GM12878 (cell line): Measurements from ENCODE around the gene CYTH3. TPM values are rescaled to one million over a fixed set of nuclear protein-coding genes. Genes with fewer than 3 reads are reported as not detected.

Experiments
- ATAC-seq: fragments of 200-7000 bp; cut with Tn5 transposase; 3 replicates; pipeline ENCODE4 v1.9.1; 2020; ENCODE audit warnings: mild to moderate bottlenecking, moderate library complexity
- BruUV-seq: library from RNA; stranded (reverse); fragments of 400-500 nt; replicated peaks from 2 replicates; lab custom pipeline; 2021; lab: Mats Ljungman, UMichigan
- CTCF ChIA-PET: fragments of 300-600 bp; sonication (Branson Sonifier 250); formaldehyde crosslinking; extraction: SDS; loops from one replicate; lab custom pipeline; 2021; ENCODE audit warnings: inconsistent platforms; lab: Yijun Ruan, JAX
- POLR2A ChIA-PET: fragments of 350-600 bp; formaldehyde crosslinking; extraction: SDS; loops from one replicate; lab custom pipeline; 2021; ENCODE audit warnings: inconsistent platforms; lab: Charles Lee
- RAD21 ChIA-PET: fragments of 300-600 bp; sonication (Branson Sonifier 250); formaldehyde crosslinking; loops from one replicate; lab custom pipeline; 2023; ENCODE audit warnings: antibody characterized with exemption; ENCODE audit not compliant: unreplicated experiment; lab: Charles Lee
- SMC1A ChIA-PET: fragments of 300-600 bp; sonication (Branson Sonifier 250); formaldehyde crosslinking; loops from one replicate; lab custom pipeline; 2023; ENCODE audit not compliant: unreplicated experiment, uncharacterized antibody; lab: Charles Lee
- DNase-seq: peaks from one replicate; pipeline ENCODE4 v3.0.0-alpha.2; 2011; ENCODE audit warnings: low read depth, low spot score
- FAIRE-seq: peaks from 3 replicates; lab custom pipeline; 2011; peaks lifted over from hg19 to GRCh38; lab: Jason Lieb, UNC
- H2AFZ ChIP-seq: 2 replicates; pipeline ENCODE4 v1.6.0; 2011; ENCODE audit warnings: low read depth, low read length, control low read depth; ENCODE audit not compliant: control insufficient read depth
- H3K27ac ChIP-seq: 2 replicates; pipeline ENCODE4 v1.5.1; 2011; ENCODE audit warnings: control low read depth; ENCODE audit not compliant: control insufficient read depth, insufficient read depth
- H3K27me3 ChIP-seq, 2 experiments: replicated peaks in 1 of 2; 2 replicates each; pipeline versions ENCODE4 v1.6.0 to v1.6.1; 2011; ENCODE audit warnings: low read length in 1 of 2; ENCODE audit not compliant: control insufficient read depth in 2 of 2, insufficient read depth in 2 of 2
- H3K36me3 ChIP-seq, 2 experiments: 2 replicates each; pipeline ENCODE4 v1.5.1; 2011; ENCODE audit warnings: low read length in 1 of 2; ENCODE audit not compliant: control insufficient read depth in 2 of 2, insufficient read depth in 2 of 2
- H3K4me1 ChIP-seq: 2 replicates; pipeline ENCODE4 v1.6.1; 2011; ENCODE audit warnings: mild to moderate bottlenecking, low read length, moderate library complexity, mixed read lengths; ENCODE audit not compliant: control insufficient read depth, insufficient read depth
- H3K4me2 ChIP-seq: 2 replicates; pipeline ENCODE4 v1.6.0; 2011; ENCODE audit warnings: control low read depth; ENCODE audit not compliant: control insufficient read depth, insufficient read depth
- H3K4me3 ChIP-seq: fragments of 200-600 bp; sonication (generic); 2 replicates; pipeline ENCODE4 v1.5.1; 2016
- H3K79me2 ChIP-seq: 2 replicates; pipeline ENCODE4 v1.6.0; 2011; ENCODE audit warnings: low read length; ENCODE audit not compliant: control insufficient read depth, insufficient read depth
- H3K9ac ChIP-seq: 2 replicates; pipeline ENCODE4 v1.8.0; 2011; ENCODE audit warnings: low read length, control low read depth, mixed read lengths; ENCODE audit not compliant: control insufficient read depth, insufficient read depth
- H3K9me3 ChIP-seq: replicated peaks from 3 replicates; pipeline ENCODE4 v1.5.1; 2011; ENCODE audit warnings: mild to moderate bottlenecking, low read length; ENCODE audit not compliant: control insufficient read depth, insufficient read depth
- H4K20me1 ChIP-seq: 2 replicates; pipeline ENCODE4 v1.6.0; 2011; ENCODE audit not compliant: control insufficient read depth, insufficient read depth
- ESRRA ChIP-seq: IDR thresholded peaks from 2 replicates; pipeline ENCODE4 v1.6.1; 2012; ENCODE audit warnings: mild to moderate bottlenecking, low read length, improper control_type of control experiment
- EZH2 ChIP-seq: IDR thresholded peaks from 2 replicates; pipeline ENCODE4 v1.6.1; 2012; ENCODE audit warnings: low read depth, mild to moderate bottlenecking, control low read depth, inconsistent platforms, low read length, borderline replicate concordance; ENCODE audit not compliant: control insufficient read depth
- IRF4 ChIP-seq: IDR thresholded peaks from 2 replicates; pipeline ENCODE4 v1.6.1; 2011; ENCODE audit warnings: low read depth, low read length
- POLR2A ChIP-seq: IDR thresholded peaks from 2 replicates; pipeline ENCODE4 v1.6.1; 2011; ENCODE audit warnings: low read depth, mild to moderate bottlenecking, low read length
- RAD21 ChIP-seq: IDR thresholded peaks from 2 replicates; pipeline ENCODE4 v1.6.1; 2011; ENCODE audit warnings: mild to moderate bottlenecking, low read depth, low read length, moderate library complexity; ENCODE audit not compliant: insufficient read depth
- SIN3A ChIP-seq: IDR thresholded peaks from 2 replicates; pipeline ENCODE4 v1.6.1; 2012; ENCODE audit warnings: low read depth, low read length, improper control_type of control experiment
- TCF7 ChIP-seq: IDR thresholded peaks from 2 replicates; pipeline ENCODE4 v1.6.1; 2014; ENCODE audit warnings: antibody characterized with exemption, borderline replicate concordance
- ZNF207 ChIP-seq: fragments of 450-650 bp; IDR thresholded peaks from 2 replicates; pipeline ENCODE4 v1.6.1; 2014; ENCODE audit warnings: antibody characterized with exemption, mild to moderate bottlenecking, borderline replicate concordance
- WGBS: methylation state at CpG from one replicate; pipeline ENCODE4 v1.1.6; 2016; ENCODE audit warnings: low lambda C conversion rate; ENCODE audit not compliant: insufficient replicate concordance, insufficient coverage; ENCODE audit errors: missing lambda C conversion rate; 5-methylcytosine and 5-hydroxymethylcytosine counted together
- in situ Hi-C: fragments of 300-500 bp; cut with MboI; formaldehyde crosslinking; loops from 9 replicates; pipeline ENCODE4 v1.14.3; 2018; ENCODE audit warnings: mixed read lengths
- intact Hi-C: fragments of 100-400 bp; cut with micrococcal nuclease; formaldehyde crosslinking; loops from one replicate; pipeline ENCODE4 v1.14.2; 2022; ENCODE audit not compliant: unreplicated experiment
- polyA plus RNA-seq, 11 experiments: library from polyadenylated mRNA; depleted of rRNA in 4 of 11; unstranded in 6 of 11; stranded (reverse) in 5 of 11; fragments of >200 nt; fragmentation: Nextera tagmentation in 4 of 11; fragmentation: Illumina TruSeq in 1 of 11; extraction: Ambion mirVana in 4 of 11; extraction: Trizol in 1 of 11; gene quantifications; 1 replicate in 1 of 11; 2 replicates in 10 of 11; pipeline versions ENCODE4 v1.2.1 to v1.2.3, GENCODE V29; 2011 to 2016; ENCODE audit warnings: inconsistent platforms in 2 of 11, missing spikeins in 2 of 11, low read depth in 1 of 11
- total RNA-seq, 4 experiments: library from RNA; depleted of rRNA in 3 of 4; stranded (reverse); fragments of >200 nt in 3 of 4; fragmentation: Illumina TruSeq in 1 of 4; extraction: Trizol in 1 of 4; gene quantifications; 2 replicates each; pipeline versions ENCODE4 v1.2.1 to v1.2.3, GENCODE V29; 2013 to 2021
- TF ChIP-seq, protein P1 (sequence below): fragments of 450-650 bp; IDR thresholded peaks from 2 replicates; pipeline ENCODE4 v1.6.1; 2017; ENCODE audit warnings: mild to moderate bottlenecking, moderate library complexity
- TF ChIP-seq, protein P2 (sequence below): fragments of 450-650 bp; IDR thresholded peaks from 2 replicates; pipeline ENCODE4 v1.6.1; 2017; ENCODE audit warnings: low read depth, mild to moderate bottlenecking, moderate library complexity
- TF ChIP-seq, protein P3 (sequence below): IDR thresholded peaks from 2 replicates; pipeline ENCODE4 v1.6.1; 2012; ENCODE audit warnings: low read length, inconsistent platforms

The CYTH3 gene
- total and polyA plus RNA-seq, 10 of the 15 experiments (the other 5 are each of a cell fraction or from before 2014, with no cell fraction given), result 0.45 to 28.2 (median 15.7) TPM

DNA sequence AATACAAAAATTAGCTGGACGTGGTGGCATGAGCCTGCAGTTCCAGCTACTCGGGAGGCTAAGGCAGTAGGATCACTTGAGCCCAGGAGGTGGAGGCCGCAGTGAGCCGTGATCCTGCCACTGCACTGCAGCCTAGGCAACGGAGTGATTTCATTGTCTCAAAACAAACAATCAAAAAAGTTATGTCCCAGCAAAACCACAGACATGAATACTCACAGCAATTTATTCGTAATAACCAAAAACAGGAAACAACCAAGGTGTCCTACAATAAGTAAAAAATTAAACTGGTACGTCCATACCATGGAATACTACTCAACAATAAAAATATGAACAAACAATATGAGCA is 11.6 kb upstream of the CYTH3 start:
- H3K9me3 ChIP-seq, result no peaks in the 10 kb centered on the region; the same call in 2 of the 3 replicates
- no TSS peak for BruUV-seq
- no peaks in the 10 kb centered on the region for H3K79me2 ChIP-seq
- no peak overlapping the region for H2AFZ ChIP-seq
- no peak overlapping the region for H3K4me3 ChIP-seq
- ATAC-seq, result no peak; the same call in 1 of the 3 replicates
- ChIA-PET POLR2A (interaction anchor here (0.7 kb wide), 1 partner anchor 1529 kb away, joined by 3 read pairs; no protein-coding TSS in a partner anchor), CTCF (no interaction called here), SMC1A (interaction anchor here (1.0 kb wide), 1 partner anchor 10 kb away, joined by 3 read pairs; no protein-coding TSS in a partner anchor), RAD21 (no interaction called here)
- no peak for FAIRE-seq
- no peaks in the 10 kb centered on the region for H3K4me1 ChIP-seq
- no peaks in the 10 kb centered on the region for H4K20me1 ChIP-seq
- H3K27ac ChIP-seq, result no peak overlapping the region
- no peak overlapping the region for H3K4me2 ChIP-seq
- no peak for DNase-seq
- H3K9ac ChIP-seq, result no peak overlapping the region
- TF ChIP-seq POLR2A (no peak), SIN3A (no peak), EZH2 (no peak), ZNF207 (no peak), TCF7 (no peak), RAD21 (no peak), IRF4 (no peak), ESRRA (no peak)
- TF ChIP-seq, protein P1, sequence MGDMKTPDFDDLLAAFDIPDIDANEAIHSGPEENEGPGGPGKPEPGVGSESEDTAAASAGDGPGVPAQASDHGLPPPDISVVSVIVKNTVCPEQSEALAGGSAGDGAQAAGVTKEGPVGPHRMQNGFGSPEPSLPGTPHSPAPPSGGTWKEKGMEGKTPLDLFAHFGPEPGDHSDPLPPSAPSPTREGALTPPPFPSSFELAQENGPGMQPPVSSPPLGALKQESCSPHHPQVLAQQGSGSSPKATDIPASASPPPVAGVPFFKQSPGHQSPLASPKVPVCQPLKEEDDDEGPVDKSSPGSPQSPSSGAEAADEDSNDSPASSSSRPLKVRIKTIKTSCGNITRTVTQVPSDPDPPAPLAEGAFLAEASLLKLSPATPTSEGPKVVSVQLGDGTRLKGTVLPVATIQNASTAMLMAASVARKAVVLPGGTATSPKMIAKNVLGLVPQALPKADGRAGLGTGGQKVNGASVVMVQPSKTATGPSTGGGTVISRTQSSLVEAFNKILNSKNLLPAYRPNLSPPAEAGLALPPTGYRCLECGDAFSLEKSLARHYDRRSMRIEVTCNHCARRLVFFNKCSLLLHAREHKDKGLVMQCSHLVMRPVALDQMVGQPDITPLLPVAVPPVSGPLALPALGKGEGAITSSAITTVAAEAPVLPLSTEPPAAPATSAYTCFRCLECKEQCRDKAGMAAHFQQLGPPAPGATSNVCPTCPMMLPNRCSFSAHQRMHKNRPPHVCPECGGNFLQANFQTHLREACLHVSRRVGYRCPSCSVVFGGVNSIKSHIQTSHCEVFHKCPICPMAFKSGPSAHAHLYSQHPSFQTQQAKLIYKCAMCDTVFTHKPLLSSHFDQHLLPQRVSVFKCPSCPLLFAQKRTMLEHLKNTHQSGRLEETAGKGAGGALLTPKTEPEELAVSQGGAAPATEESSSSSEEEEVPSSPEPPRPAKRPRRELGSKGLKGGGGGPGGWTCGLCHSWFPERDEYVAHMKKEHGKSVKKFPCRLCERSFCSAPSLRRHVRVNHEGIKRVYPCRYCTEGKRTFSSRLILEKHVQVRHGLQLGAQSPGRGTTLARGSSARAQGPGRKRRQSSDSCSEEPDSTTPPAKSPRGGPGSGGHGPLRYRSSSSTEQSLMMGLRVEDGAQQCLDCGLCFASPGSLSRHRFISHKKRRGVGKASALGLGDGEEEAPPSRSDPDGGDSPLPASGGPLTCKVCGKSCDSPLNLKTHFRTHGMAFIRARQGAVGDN, result no peak
- TF ChIP-seq, protein P2, sequence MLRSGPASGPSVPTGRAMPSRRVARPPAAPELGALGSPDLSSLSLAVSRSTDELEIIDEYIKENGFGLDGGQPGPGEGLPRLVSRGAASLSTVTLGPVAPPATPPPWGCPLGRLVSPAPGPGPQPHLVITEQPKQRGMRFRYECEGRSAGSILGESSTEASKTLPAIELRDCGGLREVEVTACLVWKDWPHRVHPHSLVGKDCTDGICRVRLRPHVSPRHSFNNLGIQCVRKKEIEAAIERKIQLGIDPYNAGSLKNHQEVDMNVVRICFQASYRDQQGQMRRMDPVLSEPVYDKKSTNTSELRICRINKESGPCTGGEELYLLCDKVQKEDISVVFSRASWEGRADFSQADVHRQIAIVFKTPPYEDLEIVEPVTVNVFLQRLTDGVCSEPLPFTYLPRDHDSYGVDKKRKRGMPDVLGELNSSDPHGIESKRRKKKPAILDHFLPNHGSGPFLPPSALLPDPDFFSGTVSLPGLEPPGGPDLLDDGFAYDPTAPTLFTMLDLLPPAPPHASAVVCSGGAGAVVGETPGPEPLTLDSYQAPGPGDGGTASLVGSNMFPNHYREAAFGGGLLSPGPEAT, result no peak
- TF ChIP-seq, protein P3, sequence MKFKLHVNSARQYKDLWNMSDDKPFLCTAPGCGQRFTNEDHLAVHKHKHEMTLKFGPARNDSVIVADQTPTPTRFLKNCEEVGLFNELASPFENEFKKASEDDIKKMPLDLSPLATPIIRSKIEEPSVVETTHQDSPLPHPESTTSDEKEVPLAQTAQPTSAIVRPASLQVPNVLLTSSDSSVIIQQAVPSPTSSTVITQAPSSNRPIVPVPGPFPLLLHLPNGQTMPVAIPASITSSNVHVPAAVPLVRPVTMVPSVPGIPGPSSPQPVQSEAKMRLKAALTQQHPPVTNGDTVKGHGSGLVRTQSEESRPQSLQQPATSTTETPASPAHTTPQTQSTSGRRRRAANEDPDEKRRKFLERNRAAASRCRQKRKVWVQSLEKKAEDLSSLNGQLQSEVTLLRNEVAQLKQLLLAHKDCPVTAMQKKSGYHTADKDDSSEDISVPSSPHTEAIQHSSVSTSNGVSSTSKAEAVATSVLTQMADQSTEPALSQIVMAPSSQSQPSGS, result no peak
- no peaks in the 10 kb centered on the region for H3K27me3 ChIP-seq
- no peaks in the 10 kb centered on the region for H3K36me3 ChIP-seq
- in situ Hi-C loops (no loop called here), intact Hi-C loops (no loop called here)
- WGBS, result 61% methylated on average over 7 of the region's 7 CpGs
